ENCODE measurements around the gene TTC6. TPM values are rescaled to one million over a fixed set of nuclear protein-coding genes. Genes with fewer than 3 reads are reported as not detected.

Gene TTC6
- total RNA-seq, 1 donor from 2014 or later: not detected

DNA sequence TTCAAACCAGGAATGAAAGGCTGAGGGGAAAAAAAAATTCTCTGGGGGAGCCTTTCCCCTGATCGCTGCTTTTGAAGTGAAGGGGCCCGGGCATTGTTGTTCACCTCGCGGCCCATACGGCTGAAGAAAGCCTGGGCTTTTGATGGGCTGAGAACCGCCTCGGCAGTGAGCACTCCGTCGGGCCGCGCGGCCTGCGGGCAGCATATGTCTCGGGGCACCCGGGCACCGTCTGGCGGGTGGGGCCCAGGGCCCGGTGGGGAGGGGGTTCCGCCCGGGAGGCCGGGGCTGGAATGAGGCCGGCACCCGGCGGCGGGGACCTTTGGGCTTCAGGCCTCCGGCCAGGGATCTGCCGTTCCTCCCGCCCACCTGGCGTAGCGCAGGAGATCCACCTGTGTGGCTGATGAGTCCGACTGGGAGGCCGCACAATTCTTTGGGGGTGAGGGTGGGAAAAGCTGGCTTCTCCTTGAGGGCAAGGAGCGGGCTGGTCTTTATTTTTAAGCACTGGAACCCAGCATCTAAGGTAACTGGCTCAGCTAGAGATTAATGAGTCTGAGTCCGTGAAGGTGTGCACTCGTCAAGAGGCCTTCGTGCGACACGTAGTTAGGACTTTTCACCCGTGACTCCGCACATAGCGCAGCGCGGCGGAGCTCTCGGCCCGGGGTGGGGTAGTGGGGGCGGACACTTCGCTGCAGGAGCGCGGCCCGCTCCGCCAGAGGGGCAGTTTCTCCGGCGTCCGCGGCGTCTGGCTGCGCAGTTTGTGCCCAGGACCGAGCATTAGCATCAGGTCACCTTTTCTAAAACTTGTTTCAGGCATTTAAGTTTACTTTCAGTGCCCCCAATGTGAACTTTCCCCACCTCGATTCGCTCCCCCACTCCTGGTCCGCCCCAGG, 11.0 kb upstream of the TTC6 start:
- peaks cover 9% of the 10 kb centered on the region for H3K4me1 ChIP-seq (ENCODE audit: insufficient read depth, low read length)
- no peak overlapping the region for H3K9ac ChIP-seq (ENCODE audit: low read length)
- DNase-seq (ENCODE audit: low read depth): no peak
- peak overlapping the region; percentile 75 for H3K4me2 ChIP-seq (ENCODE audit: low read length)
- no peak overlapping the region for H3K27ac Mint-ChIP-seq (ENCODE audit: unreplicated experiment)
- H3K9me3 Mint-ChIP-seq (ENCODE audit: unreplicated experiment): no peaks in the 10 kb centered on the region
- H3K36me3 ChIP-seq (ENCODE audit: insufficient read depth, low read length): no peaks in the 10 kb centered on the region
- peaks cover 66% of the 10 kb centered on the region for H3K27me3 ChIP-seq (ENCODE audit: insufficient read depth, low read length)
- no peak overlapping the region for H3K4me3 ChIP-seq (ENCODE audit: insufficient read depth, low read depth, low read length)
- H3K4me1 Mint-ChIP-seq (ENCODE audit: low read depth, unreplicated experiment): peaks cover 3% of the 10 kb centered on the region
- H4K20me1 ChIP-seq (ENCODE audit: insufficient read depth, low read length): peaks cover 12% of the 10 kb centered on the region
- H3K27ac ChIP-seq (ENCODE audit: low read depth, low read length): no peak overlapping the region
- no peak for FAIRE-seq
- H3K27me3 Mint-ChIP-seq (ENCODE audit: low read depth, unreplicated experiment): peaks cover 55% of the 10 kb centered on the region
- H3K36me3 Mint-ChIP-seq (ENCODE audit: low read depth, unreplicated experiment): no peaks in the 10 kb centered on the region
- H3K9me3 ChIP-seq (ENCODE audit: insufficient read depth, low read depth, low read length): no peaks in the 10 kb centered on the region
- H3K79me2 ChIP-seq (ENCODE audit: insufficient read depth, low read length): no peaks in the 10 kb centered on the region
- TF ChIP-seq EZH2 (IDR thresholded peaks at IDR 0.05; ENCODE audit: insufficient read depth, low read length): peak; percentile 85
- TF ChIP-seq, protein P1, sequence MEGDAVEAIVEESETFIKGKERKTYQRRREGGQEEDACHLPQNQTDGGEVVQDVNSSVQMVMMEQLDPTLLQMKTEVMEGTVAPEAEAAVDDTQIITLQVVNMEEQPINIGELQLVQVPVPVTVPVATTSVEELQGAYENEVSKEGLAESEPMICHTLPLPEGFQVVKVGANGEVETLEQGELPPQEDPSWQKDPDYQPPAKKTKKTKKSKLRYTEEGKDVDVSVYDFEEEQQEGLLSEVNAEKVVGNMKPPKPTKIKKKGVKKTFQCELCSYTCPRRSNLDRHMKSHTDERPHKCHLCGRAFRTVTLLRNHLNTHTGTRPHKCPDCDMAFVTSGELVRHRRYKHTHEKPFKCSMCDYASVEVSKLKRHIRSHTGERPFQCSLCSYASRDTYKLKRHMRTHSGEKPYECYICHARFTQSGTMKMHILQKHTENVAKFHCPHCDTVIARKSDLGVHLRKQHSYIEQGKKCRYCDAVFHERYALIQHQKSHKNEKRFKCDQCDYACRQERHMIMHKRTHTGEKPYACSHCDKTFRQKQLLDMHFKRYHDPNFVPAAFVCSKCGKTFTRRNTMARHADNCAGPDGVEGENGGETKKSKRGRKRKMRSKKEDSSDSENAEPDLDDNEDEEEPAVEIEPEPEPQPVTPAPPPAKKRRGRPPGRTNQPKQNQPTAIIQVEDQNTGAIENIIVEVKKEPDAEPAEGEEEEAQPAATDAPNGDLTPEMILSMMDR (IDR thresholded peaks at IDR 0.05; ENCODE audit: insufficient read depth, low read depth, low read length): no peak
- H2AFZ ChIP-seq (ENCODE audit: low read depth, low read length): no peak overlapping the region
- H3K4me3 Mint-ChIP-seq (ENCODE audit: unreplicated experiment): no peak overlapping the region

DNA sequence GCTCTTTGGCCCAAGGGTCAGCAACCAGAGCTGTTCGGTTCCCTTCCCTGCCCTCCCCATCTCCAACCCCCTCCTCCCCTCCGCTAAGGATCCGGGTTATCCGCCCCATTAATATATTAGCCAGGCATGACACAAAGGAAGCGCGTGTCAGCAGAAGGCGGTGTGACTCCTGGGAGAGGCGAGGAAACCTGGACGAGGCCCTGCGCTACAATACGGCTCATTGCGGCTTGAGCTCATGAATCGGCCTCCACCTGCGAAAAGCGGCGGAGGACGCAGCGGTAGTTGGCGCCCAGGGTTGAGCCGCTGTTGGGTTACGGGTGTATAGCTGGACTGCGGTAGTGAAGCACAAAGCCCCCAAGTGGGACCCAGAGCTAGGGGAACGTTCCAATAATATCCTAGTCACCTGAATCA, 10.3 kb upstream of the TTC6 start:
- H3K4me3 Mint-ChIP-seq (ENCODE audit: unreplicated experiment): no peak overlapping the region
- no peak overlapping the region for H3K27ac Mint-ChIP-seq (ENCODE audit: unreplicated experiment)
- Histone ChIP-seq H3K9me3 (ENCODE audit: insufficient read depth, low read depth, low read length) (no peaks in the 10 kb centered on the region), H3K9ac (ENCODE audit: low read length) (no peak overlapping the region), H3K27ac (ENCODE audit: low read depth, low read length) (no peak overlapping the region), H3K27me3 (ENCODE audit: insufficient read depth, low read length) (peaks cover 72% of the 10 kb centered on the region), H3K36me3 (ENCODE audit: insufficient read depth, low read length) (no peaks in the 10 kb centered on the region), H3K4me3 (ENCODE audit: insufficient read depth, low read depth, low read length) (no peak overlapping the region), H3K4me1 (ENCODE audit: insufficient read depth, low read length) (peaks cover 9% of the 10 kb centered on the region), H2AFZ (ENCODE audit: low read depth, low read length) (no peak overlapping the region), H3K79me2 (ENCODE audit: insufficient read depth, low read length) (no peaks in the 10 kb centered on the region), H4K20me1 (ENCODE audit: insufficient read depth, low read length) (peaks cover 12% of the 10 kb centered on the region), H3K4me2 (ENCODE audit: low read length) (no peak overlapping the region)
- H3K9me3 Mint-ChIP-seq (ENCODE audit: unreplicated experiment): no peaks in the 10 kb centered on the region
- H3K36me3 Mint-ChIP-seq (ENCODE audit: low read depth, unreplicated experiment): no peaks in the 10 kb centered on the region
- DNase-seq (ENCODE audit: low read depth) (no peak), FAIRE-seq (no peak)
- peaks cover 55% of the 10 kb centered on the region for H3K27me3 Mint-ChIP-seq (ENCODE audit: low read depth, unreplicated experiment)
- H3K4me1 Mint-ChIP-seq (ENCODE audit: low read depth, unreplicated experiment): peaks cover 3% of the 10 kb centered on the region
- peak; percentile 64 for TF ChIP-seq EZH2 (IDR thresholded peaks at IDR 0.05; ENCODE audit: insufficient read depth, low read length)
- TF ChIP-seq, protein P1 (IDR thresholded peaks at IDR 0.05; ENCODE audit: insufficient read depth, low read depth, low read length): no peak

Measured in astrocyte (in vitro differentiated cells and primary cell).